ENCODE measurements around the gene COPS2. TPM values are rescaled to one million over a fixed set of nuclear protein-coding genes. Genes with fewer than 3 reads are reported as not detected.

The COPS2 gene
- total and polyA plus RNA-seq, 2 of the 13 experiments (the other 11 are each of a cell fraction or from before 2014, with no cell fraction given) = 37.8 to 66.3 TPM

GRCh38 chr15:49155834-49156627 lies 632 bp upstream of the COPS2 start (continued):
- TF ChIP-seq ATF6 (CRISPR knock-in tag; conservative IDR thresholded peaks at IDR 0.05) (no peak), ZNF124 (CRISPR knock-in tag; IDR thresholded peaks at IDR 0.05) (peak; percentile 3; the same call in 1 of the 2 replicates), ZSCAN20 (CRISPR knock-in tag; IDR thresholded peaks at IDR 0.05; ENCODE audit: borderline replicate concordance) (no peak), KLF9 (CRISPR knock-in tag; IDR thresholded peaks at IDR 0.05; ENCODE audit: low read depth) (0 out of 2 replicates have a peak, but pooled peaks have one; percentile 11), ZNF224 (CRISPR knock-in tag; IDR thresholded peaks at IDR 0.05) (0 out of 2 replicates have a peak, but pooled peaks have one; percentile 5), SRSF1 (optimal IDR thresholded peaks at IDR 0.05; ENCODE audit: low read depth, low read length) (no peak), ASH2L (IDR thresholded peaks at IDR 0.05; ENCODE audit: insufficient read length, low read depth, low read length) (peak; percentile 81), POLR2A (IDR thresholded peaks at IDR 0.05; ENCODE audit: insufficient read depth in 1 of 2, low read depth in 2 of 2, low read length in 2 of 2) (peak; percentile 73 to 75), ZNF180 (CRISPR knock-in tag; IDR thresholded peaks at IDR 0.05; ENCODE audit: borderline replicate concordance, low read depth) (no peak), ZNF770 (CRISPR knock-in tag; IDR thresholded peaks at IDR 0.05) (0 out of 2 replicates have a peak, but pooled peaks have one; percentile 0), TBX2 (CRISPR knock-in tag; IDR thresholded peaks at IDR 0.05; ENCODE audit: borderline replicate concordance) (no peak), ARNT2 (CRISPR knock-in tag; IDR thresholded peaks at IDR 0.05; ENCODE audit: low read depth) (no peak), ARID4A (CRISPR knock-in tag; IDR thresholded peaks at IDR 0.05; ENCODE audit: borderline replicate concordance) (peak; percentile 58; the same call in 1 of the 2 replicates), ZNF354B (CRISPR knock-in tag; IDR thresholded peaks at IDR 0.05) (no peak), TARDBP (CRISPR knock-in tag; IDR thresholded peaks at IDR 0.05) (peak; percentile 4; the same call in 1 of the 2 replicates), SATB2 (CRISPR knock-in tag; IDR thresholded peaks at IDR 0.05) (no peak), ZNF431 (CRISPR knock-in tag; IDR thresholded peaks at IDR 0.05; ENCODE audit: borderline replicate concordance, low read depth) (peak; percentile 82; the same call in 1 of the 2 replicates), HOXA9 (CRISPR knock-in tag; IDR thresholded peaks at IDR 0.05; ENCODE audit: borderline replicate concordance) (peak; percentile 32; the same call in 1 of the 2 replicates)

All from HepG2 (cell line).